AG04450 (cell line): ENCODE data around the gene RBKS. TPM values are rescaled to one million over a fixed set of nuclear protein-coding genes. Genes with fewer than 3 reads are reported as not detected.

ENCODE experiments used
- CTCF ChIA-PET: fragments of 300-600, 350-600 bp; formaldehyde crosslinking; extraction: SDS; loops from one replicate; lab custom pipeline; 2022; ENCODE audit warnings: antibody characterized with exemption, inconsistent platforms; lab: Charles Lee
- POLR2A ChIA-PET: fragments of 350-600 bp; formaldehyde crosslinking; extraction: SDS; loops from one replicate; lab custom pipeline; 2021; ENCODE audit warnings: antibody characterized with exemption, inconsistent platforms; lab: Yijun Ruan, JAX
- DNase-seq: peaks from one replicate; pipeline ENCODE4 v3.0.0-alpha.2; 2011; ENCODE audit warnings: low read depth, low spot score
- H3K27ac ChIP-seq: one replicate; pipeline ENCODE4 v1.5.1; 2012; ENCODE audit warnings: low read depth, low read length, control low read depth
- H3K27me3 ChIP-seq: one replicate; pipeline ENCODE4 v1.6.0; 2012; ENCODE audit warnings: low read length; ENCODE audit not compliant: control insufficient read depth, insufficient read depth
- H3K4me3 ChIP-seq: 2 replicates; pipeline ENCODE4 v1.5.1; 2011; ENCODE audit warnings: mild to moderate bottlenecking, low read depth, low read length, control low read depth
- H3K9me3 ChIP-seq: 2 replicates; pipeline ENCODE4 v1.5.1; 2012; ENCODE audit warnings: low read length; ENCODE audit not compliant: control insufficient read depth, insufficient read depth
- polyA plus RNA-seq: library from polyadenylated mRNA; depleted of rRNA; stranded (reverse); fragments of >200 nt; gene quantifications from 2 replicates; pipeline ENCODE4 v1.2.3, GENCODE V29; 2011
- TF ChIP-seq, protein P1 (sequence below): IDR thresholded peaks from 2 replicates; pipeline ENCODE4 v1.5.1; 2011; ENCODE audit warnings: low read depth, low read length, control low read depth, inconsistent platforms

Gene RBKS
- polyA plus RNA-seq, 1 experiment: 1.5 TPM

DNA sequence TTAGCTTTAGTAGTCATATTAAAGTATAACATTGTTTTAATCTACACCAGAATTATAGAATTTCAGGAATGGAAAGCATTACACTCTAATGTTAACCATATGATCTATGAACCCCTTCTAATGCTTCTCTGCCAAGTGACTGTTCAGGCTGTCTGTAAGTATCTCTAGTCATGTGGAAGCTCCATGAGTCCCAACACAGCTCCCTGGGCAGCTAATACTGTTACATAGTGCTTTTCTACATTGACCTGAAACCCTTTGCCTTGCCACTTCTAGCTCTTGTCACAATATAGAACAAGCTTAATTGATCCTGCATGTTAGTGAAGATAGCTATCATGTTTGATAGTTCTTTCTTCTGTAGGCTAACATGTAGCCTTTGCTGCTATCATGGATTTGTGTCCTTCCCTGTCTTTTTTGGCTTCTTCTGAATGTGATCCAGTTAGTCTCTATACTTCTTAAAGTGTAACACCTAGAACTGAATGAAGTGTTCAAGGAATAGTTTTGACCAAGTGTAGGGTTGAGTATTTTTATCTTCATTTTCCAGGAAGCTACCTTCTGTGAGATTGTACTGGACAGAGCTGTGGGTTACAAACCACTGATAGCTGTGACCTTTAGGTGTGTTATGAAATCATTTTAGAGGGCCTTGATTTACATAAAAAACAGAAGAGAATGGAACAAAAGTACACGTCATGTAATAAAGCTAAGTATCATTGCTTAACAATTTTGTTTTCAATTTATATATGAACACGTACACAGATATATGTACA lies 24.0 kb upstream of the RBKS start:
- H3K27me3 ChIP-seq: no peaks in the 10 kb centered on the region
- H3K27ac ChIP-seq: no peak overlapping the region
- no peaks in the 10 kb centered on the region for H3K9me3 ChIP-seq
- no peak overlapping the region for H3K4me3 ChIP-seq
- DNase-seq: no peak
- ChIA-PET POLR2A (no interaction called here), CTCF (no interaction called here)
- TF ChIP-seq, protein P1, sequence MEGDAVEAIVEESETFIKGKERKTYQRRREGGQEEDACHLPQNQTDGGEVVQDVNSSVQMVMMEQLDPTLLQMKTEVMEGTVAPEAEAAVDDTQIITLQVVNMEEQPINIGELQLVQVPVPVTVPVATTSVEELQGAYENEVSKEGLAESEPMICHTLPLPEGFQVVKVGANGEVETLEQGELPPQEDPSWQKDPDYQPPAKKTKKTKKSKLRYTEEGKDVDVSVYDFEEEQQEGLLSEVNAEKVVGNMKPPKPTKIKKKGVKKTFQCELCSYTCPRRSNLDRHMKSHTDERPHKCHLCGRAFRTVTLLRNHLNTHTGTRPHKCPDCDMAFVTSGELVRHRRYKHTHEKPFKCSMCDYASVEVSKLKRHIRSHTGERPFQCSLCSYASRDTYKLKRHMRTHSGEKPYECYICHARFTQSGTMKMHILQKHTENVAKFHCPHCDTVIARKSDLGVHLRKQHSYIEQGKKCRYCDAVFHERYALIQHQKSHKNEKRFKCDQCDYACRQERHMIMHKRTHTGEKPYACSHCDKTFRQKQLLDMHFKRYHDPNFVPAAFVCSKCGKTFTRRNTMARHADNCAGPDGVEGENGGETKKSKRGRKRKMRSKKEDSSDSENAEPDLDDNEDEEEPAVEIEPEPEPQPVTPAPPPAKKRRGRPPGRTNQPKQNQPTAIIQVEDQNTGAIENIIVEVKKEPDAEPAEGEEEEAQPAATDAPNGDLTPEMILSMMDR: no peak

DNA sequence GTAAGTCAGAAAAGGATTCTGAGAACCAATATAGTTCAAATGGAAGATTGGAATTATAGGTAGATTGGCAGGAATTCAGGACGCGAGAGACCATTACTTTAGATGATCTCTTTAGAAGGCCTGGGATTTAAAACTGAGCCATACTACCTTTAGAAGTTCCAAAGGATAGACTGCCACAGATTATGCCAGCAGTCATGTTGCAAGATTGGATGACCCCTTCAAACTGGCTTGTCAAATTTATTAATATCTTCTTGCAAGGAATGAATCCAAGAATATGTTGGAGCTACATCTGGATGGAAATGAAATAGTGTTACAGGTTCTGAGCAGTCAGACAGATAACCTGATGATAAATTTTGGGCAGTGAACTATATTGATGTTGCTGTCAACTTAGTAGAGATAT lies 22.3 kb upstream of the RBKS start:
- Histone ChIP-seq H3K27ac (no peak overlapping the region), H3K27me3 (no peaks in the 10 kb centered on the region), H3K4me3 (no peak overlapping the region), H3K9me3 (no peaks in the 10 kb centered on the region)
- CTCF ChIA-PET: no interaction called here
- no peak for DNase-seq
- POLR2A ChIA-PET: no interaction called here
- TF ChIP-seq, protein P1: no peak

DNA sequence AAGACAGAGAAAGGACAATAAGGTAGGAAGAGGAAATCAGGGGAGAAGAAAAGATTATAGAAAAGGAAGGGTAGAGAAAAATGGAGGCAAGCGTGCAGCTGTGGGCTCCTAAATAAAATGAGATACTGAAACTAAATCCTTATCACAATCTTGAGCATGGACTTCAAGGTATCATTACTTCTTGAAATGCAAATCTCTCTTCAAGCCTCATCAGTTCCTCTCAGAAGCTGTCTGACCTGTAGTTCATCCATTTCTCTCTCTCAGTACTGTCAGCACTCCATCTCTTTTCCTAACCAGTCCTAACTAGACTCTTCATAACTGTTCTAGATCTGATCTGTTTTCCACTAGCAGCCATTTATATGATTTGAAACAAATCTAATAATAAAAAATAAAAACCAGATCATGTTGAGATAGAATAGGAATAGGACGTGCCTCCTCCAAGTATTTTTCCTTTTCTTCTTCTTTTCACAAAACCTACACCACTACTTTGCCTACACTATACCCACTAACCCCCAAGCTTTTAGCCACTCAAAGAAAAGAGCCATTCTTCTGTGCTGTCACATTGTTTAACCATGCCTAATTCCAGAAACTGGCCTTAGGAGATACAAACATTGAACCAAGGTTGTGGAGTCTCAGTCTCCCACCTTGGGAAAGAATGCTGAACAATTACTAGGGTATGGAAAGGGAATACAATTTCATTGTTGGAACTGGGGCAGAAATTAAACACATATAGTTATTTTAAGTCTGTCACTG lies 21.4 kb upstream of the RBKS start:
- no peak for DNase-seq
- CTCF ChIA-PET: no interaction called here
- Histone ChIP-seq H3K27ac (no peak overlapping the region), H3K27me3 (no peaks in the 10 kb centered on the region), H3K9me3 (no peaks in the 10 kb centered on the region), H3K4me3 (no peak overlapping the region)
- POLR2A ChIA-PET: interaction anchor here (0.6 kb wide), 1 partner anchor 160 kb away, joined by 8 read pairs; no protein-coding TSS in a partner anchor
- TF ChIP-seq, protein P1: no peak

DNA sequence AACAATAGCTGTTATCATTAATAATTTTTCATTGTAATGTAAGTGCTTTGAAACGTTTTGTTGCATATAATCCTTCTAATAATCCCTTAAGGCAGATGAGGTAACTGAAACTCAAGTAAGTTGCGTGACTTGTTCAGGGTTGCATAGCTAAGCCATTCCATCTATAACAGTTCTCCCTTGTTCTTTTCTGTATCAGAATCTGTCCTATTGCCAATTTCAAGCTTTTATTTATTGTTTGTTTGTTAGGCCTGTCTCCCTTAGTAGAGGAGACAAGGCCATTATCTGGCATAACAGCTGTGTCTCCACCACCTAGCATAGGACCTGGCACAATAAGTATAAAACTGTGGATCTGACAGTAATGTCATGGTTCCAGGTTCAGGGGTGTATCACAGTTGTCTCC lies 19.7 kb upstream of the RBKS start:
- no peak overlapping the region for H3K27ac ChIP-seq
- no peaks in the 10 kb centered on the region for H3K9me3 ChIP-seq
- TF ChIP-seq, protein P1: no peak
- ChIA-PET POLR2A (no interaction called here), CTCF (no interaction called here)
- H3K27me3 ChIP-seq: no peaks in the 10 kb centered on the region
- H3K4me3 ChIP-seq: no peak overlapping the region
- DNase-seq: no peak

DNA sequence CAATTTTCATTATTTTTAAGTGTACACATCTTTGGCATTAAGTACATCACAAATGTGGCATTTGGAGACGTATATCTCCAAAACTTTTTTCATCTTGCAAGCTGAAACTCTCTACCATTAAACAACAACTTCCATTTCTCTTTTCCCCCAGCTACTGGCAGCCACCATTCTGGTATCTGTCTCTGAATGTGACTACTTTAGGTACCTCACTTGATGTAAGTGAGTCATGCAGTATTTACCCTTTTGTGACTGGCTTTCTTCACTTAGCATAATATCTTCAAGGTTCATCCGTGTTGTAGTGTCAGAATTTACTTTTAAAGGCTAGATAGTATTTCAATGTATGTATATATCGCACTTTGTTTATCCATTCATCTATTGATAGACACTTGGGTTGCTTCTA lies 17.4 kb upstream of the RBKS start:
- H3K27me3 ChIP-seq: no peaks in the 10 kb centered on the region
- TF ChIP-seq, protein P1: no peak
- H3K9me3 ChIP-seq: no peaks in the 10 kb centered on the region
- no peak overlapping the region for H3K27ac ChIP-seq
- ChIA-PET POLR2A (no interaction called here), CTCF (no interaction called here)
- DNase-seq: no peak
- no peak overlapping the region for H3K4me3 ChIP-seq
